H9 (cell line): ENCODE data around the gene BTNL3. TPM values are rescaled to one million over a fixed set of nuclear protein-coding genes. Genes with fewer than 3 reads are reported as not detected.

Experiments
- DNase-seq: peaks from one replicate; pipeline ENCODE4 v3.0.0-alpha.2; 2017
- H2AFZ ChIP-seq: one replicate; pipeline ENCODE4 v1.6.1; 2013; ENCODE audit warnings: mild to moderate bottlenecking, low read length, control low read depth, moderate library complexity
- H2AK5ac ChIP-seq: 2 replicates; pipeline ENCODE4 v1.6.1; 2013; ENCODE audit warnings: low read length, control low read depth, mixed read lengths; ENCODE audit not compliant: insufficient read length
- H2BK120ac ChIP-seq: one replicate; pipeline ENCODE4 v1.6.1; 2013; ENCODE audit warnings: low read depth, mild to moderate bottlenecking, low read length, control low read depth, inconsistent platforms; ENCODE audit not compliant: poor library complexity, severe bottlenecking
- H2BK12ac ChIP-seq: 2 replicates; pipeline ENCODE4 v1.6.1; 2013; ENCODE audit warnings: low read length, control low read depth, mixed read lengths, low read depth; ENCODE audit not compliant: insufficient read length
- H2BK15ac ChIP-seq: 2 replicates; pipeline ENCODE4 v1.6.1; 2013; ENCODE audit warnings: low read depth, low read length, control low read depth
- H2BK20ac ChIP-seq: one replicate; pipeline ENCODE4 v1.6.1; 2013; ENCODE audit warnings: low read depth, mild to moderate bottlenecking, low read length, control low read depth, inconsistent platforms; ENCODE audit not compliant: poor library complexity, severe bottlenecking
- H2BK5ac ChIP-seq: 2 replicates; pipeline ENCODE4 v1.6.1; 2013; ENCODE audit warnings: low read length, control low read depth, mixed read lengths; ENCODE audit not compliant: insufficient read length
- H3K14ac ChIP-seq: 2 replicates; pipeline ENCODE4 v1.6.1; 2013; ENCODE audit warnings: low read length, control low read depth; ENCODE audit not compliant: insufficient read depth
- H3K18ac ChIP-seq: 2 replicates; pipeline ENCODE4 v1.6.1; 2013; ENCODE audit warnings: low read depth, mild to moderate bottlenecking, mixed read lengths, low read length, control low read depth; ENCODE audit not compliant: insufficient read length
- H3K23ac ChIP-seq: 2 replicates; pipeline ENCODE4 v1.6.1; 2013; ENCODE audit warnings: low read length, control low read depth, mixed read lengths, low read depth; ENCODE audit not compliant: insufficient read length
- H3K23me2 ChIP-seq: 2 replicates; pipeline ENCODE4 v1.6.1; 2013; ENCODE audit warnings: low read depth, mild to moderate bottlenecking, mixed read lengths, low read length, control low read depth; ENCODE audit not compliant: insufficient read length, poor library complexity, severe bottlenecking
- H3K27ac ChIP-seq: 2 replicates; pipeline ENCODE4 v1.5.1; 2013; ENCODE audit warnings: low read length, control low read depth, mixed read lengths, low read depth; ENCODE audit not compliant: insufficient read length
- H3K27me3 ChIP-seq: 2 replicates; pipeline ENCODE4 v1.6.1; 2013; ENCODE audit warnings: low read length, control low read depth, inconsistent platforms; ENCODE audit not compliant: insufficient read depth
- H3K4ac ChIP-seq: 2 replicates; pipeline ENCODE4 v1.6.1; 2013; ENCODE audit warnings: low read depth, mild to moderate bottlenecking, control low read depth, inconsistent platforms, low read length, moderate library complexity
- H3K4me1 ChIP-seq: 2 replicates; pipeline ENCODE4 v1.6.1; 2013; ENCODE audit warnings: low read length, control low read depth, inconsistent platforms; ENCODE audit not compliant: insufficient read depth
- H3K4me2 ChIP-seq: 2 replicates; pipeline ENCODE4 v1.6.1; 2013; ENCODE audit warnings: low read length, control low read depth, mixed read lengths; ENCODE audit not compliant: insufficient read length, insufficient read depth
- H3K56ac ChIP-seq: 2 replicates; pipeline ENCODE4 v1.6.1; 2013; ENCODE audit warnings: low read depth, mild to moderate bottlenecking, mixed read lengths, low read length, control low read depth; ENCODE audit not compliant: insufficient read length
- H3K79me1 ChIP-seq: 2 replicates; pipeline ENCODE4 v1.6.1; 2013; ENCODE audit warnings: low read depth, mild to moderate bottlenecking, moderate library complexity, low read length, control low read depth, inconsistent platforms; ENCODE audit not compliant: insufficient read depth, poor library complexity, severe bottlenecking
- H3K79me2 ChIP-seq: 2 replicates; pipeline ENCODE4 v1.6.1; 2013; ENCODE audit warnings: low read length, control low read depth, inconsistent platforms; ENCODE audit not compliant: insufficient read depth
- H3K9ac ChIP-seq: 2 replicates; pipeline ENCODE4 v1.6.1; 2013; ENCODE audit warnings: low read length, control low read depth, mixed read lengths; ENCODE audit not compliant: insufficient read length; ENCODE audit errors: extremely low read depth
- H3K9me3 ChIP-seq: one replicate; pipeline ENCODE4 v1.6.1; 2013; ENCODE audit warnings: low read depth, low read length, inconsistent platforms; ENCODE audit not compliant: control insufficient read depth
- H3T11ph ChIP-seq: one replicate; pipeline ENCODE4 v1.6.1; 2013; ENCODE audit warnings: mild to moderate bottlenecking, low read length, control low read depth, inconsistent platforms
- H4K20me1 ChIP-seq: one replicate; pipeline ENCODE4 v1.6.1; 2013; ENCODE audit not compliant: control insufficient read depth, insufficient read length, insufficient read depth
- H4K5ac ChIP-seq: 2 replicates; pipeline ENCODE4 v1.6.1; 2013; ENCODE audit warnings: low read depth, mild to moderate bottlenecking, mixed read lengths, low read length, control low read depth; ENCODE audit not compliant: insufficient read length
- H4K8ac ChIP-seq: replicated peaks from 2 replicates; pipeline ENCODE4 v1.6.1; 2013; ENCODE audit warnings: low read length, control low read depth, mixed read lengths, low read depth; ENCODE audit not compliant: insufficient read length
- H4K91ac ChIP-seq: 2 replicates; pipeline ENCODE4 v1.6.1; 2013; ENCODE audit warnings: low read depth, mild to moderate bottlenecking, moderate library complexity, mixed read lengths, low read length, control low read depth; ENCODE audit not compliant: insufficient read length
- H3K27ac Mint-ChIP-seq, 3 experiments: 2 replicates in 2 of 3; 3 replicates in 1 of 3; pipeline ENCODE4 v1.8.0; 2020 to 2021; ENCODE audit warnings: mixed read lengths in 3 of 3, mild to moderate bottlenecking in 1 of 3, moderate library complexity in 1 of 3
- H3K27me3 Mint-ChIP-seq: 2 replicates; pipeline ENCODE4 v1.8.0; 2021; ENCODE audit warnings: low read depth, mild to moderate bottlenecking, moderate library complexity, mixed read lengths
- H3K36me3 Mint-ChIP-seq, 3 experiments: 2 replicates in 2 of 3; 3 replicates in 1 of 3; pipeline ENCODE4 v1.8.0; 2020 to 2021; ENCODE audit warnings: low read depth in 3 of 3, mixed read lengths in 3 of 3; ENCODE audit not compliant: insufficient read depth in 1 of 3
- H3K4me1 Mint-ChIP-seq, 2 experiments: 2 replicates each; pipeline ENCODE4 v1.8.0; 2020; ENCODE audit warnings: mixed read lengths in 2 of 2
- H3K4me3 Mint-ChIP-seq, 2 experiments: 2 replicates in 1 of 2; 3 replicates in 1 of 2; pipeline ENCODE4 v1.8.0; 2020 to 2021; ENCODE audit warnings: mild to moderate bottlenecking in 2 of 2, mixed read lengths in 2 of 2, moderate library complexity in 1 of 2
- H3K9me3 Mint-ChIP-seq, 2 experiments: 2 replicates in 1 of 2; 3 replicates in 1 of 2; pipeline ENCODE4 v1.8.0; 2020; ENCODE audit warnings: mild to moderate bottlenecking in 2 of 2, mixed read lengths in 2 of 2, moderate library complexity in 1 of 2
- CTCF ChIP-seq: fragments of 200-600 bp; sonication (generic); conservative IDR thresholded peaks from 3 replicates; pipeline ENCODE4 v1.8.0; 2021; ENCODE audit warnings: antibody characterized with exemption, mild to moderate bottlenecking
- WGBS: extraction: QIAGEN DNeasy Blood & Tissue Kit; methylation state at CpG from one replicate; pipeline ENCODE4 v1.1.7; 2013; ENCODE audit warnings: missing lambda C conversion rate, low lambda C conversion rate, mixed read lengths; ENCODE audit not compliant: insufficient read length; ENCODE audit errors: extremely low coverage; 5-methylcytosine and 5-hydroxymethylcytosine counted together
- total RNA-seq: library from RNA; stranded (reverse); gene quantifications from 2 replicates; pipeline ENCODE4 v1.2.1, GENCODE V29; 2021

Gene BTNL3
- total RNA-seq, 1 experiment from 2014 or later, result not detected

- no peak for DNase-seq
- H3K79me1 ChIP-seq, result no peaks in the 10 kb centered on the region
Measured at GRCh38 chr5:181050016-181050415, 61.4 kb downstream of the BTNL3 start.

More at GRCh38 chr5:181050016-181050415, 61.4 kb downstream of the BTNL3 start:
- Mint-ChIP-seq H3K4me3 (no peak overlapping the region), H3K27me3 (peaks cover 56% of the 10 kb centered on the region), H3K36me3 (no peaks in the 10 kb centered on the region), H3K9me3 (peaks cover 4 to 5% of the 10 kb centered on the region in 2 experiments; a peak in 4 of 5 replicates), H3K27ac (no peak overlapping the region), H3K4me1 (peaks cover 20 to 23% of the 10 kb centered on the region in 2 experiments)
- no peak for TF ChIP-seq CTCF
- Histone ChIP-seq H3K27me3 (peaks cover 32% of the 10 kb centered on the region; the same call in 1 of the 2 replicates), H3K27ac (no peak overlapping the region), H3K23ac (no peak overlapping the region), H3K18ac (no peak overlapping the region), H2BK15ac (no peak overlapping the region), H3K9ac (no peak overlapping the region), H3K79me2 (no peaks in the 10 kb centered on the region), H2BK120ac (no peak overlapping the region), H3T11ph (no peak overlapping the region), H4K20me1 (no peaks in the 10 kb centered on the region), H3K4me1 (no peaks in the 10 kb centered on the region), H3K23me2 (peaks cover 14% of the 10 kb centered on the region), H3K4ac (no peak overlapping the region), H2AFZ (no peak overlapping the region), H3K14ac (no peak overlapping the region), H2BK5ac (no peak overlapping the region), H3K4me2 (no peak overlapping the region), H4K8ac (no peak overlapping the region), H4K91ac (no peak overlapping the region), H4K5ac (no peak overlapping the region), H2AK5ac (no peak overlapping the region), H3K56ac (no peak overlapping the region), H2BK12ac (no peak overlapping the region), H2BK20ac (no peak overlapping the region), H3K9me3 (no peaks in the 10 kb centered on the region)
- no CpG with 5 or more reads among the region's 5 CpGs for WGBS
